Liver (tissue), 3 donors: Measurements from ENCODE around the gene NCK2.

ENCODE experiments used
- CTCF ChIP-seq: fragments of 150-350 bp; IDR thresholded peaks from 2 replicates; pipeline ENCODE4 v1.5.1; 2017; ENCODE audit warnings: improper control_type of control experiment, low read depth, low read length; ENCODE audit not compliant: missing input control
- JUND ChIP-seq, 2 donors: IDR thresholded peaks; 2 replicates each; pipeline ENCODE4 v1.6.1; 2016; ENCODE audit warnings: antibody characterized with exemption in 2 of 2
- TF ChIP-seq, protein P1 (sequence below): IDR thresholded peaks from 2 replicates; pipeline ENCODE4 v1.6.1; 2016; ENCODE audit warnings: antibody characterized with exemption
- donor health status: healthy.
- donor health status: healthy.

DNA sequence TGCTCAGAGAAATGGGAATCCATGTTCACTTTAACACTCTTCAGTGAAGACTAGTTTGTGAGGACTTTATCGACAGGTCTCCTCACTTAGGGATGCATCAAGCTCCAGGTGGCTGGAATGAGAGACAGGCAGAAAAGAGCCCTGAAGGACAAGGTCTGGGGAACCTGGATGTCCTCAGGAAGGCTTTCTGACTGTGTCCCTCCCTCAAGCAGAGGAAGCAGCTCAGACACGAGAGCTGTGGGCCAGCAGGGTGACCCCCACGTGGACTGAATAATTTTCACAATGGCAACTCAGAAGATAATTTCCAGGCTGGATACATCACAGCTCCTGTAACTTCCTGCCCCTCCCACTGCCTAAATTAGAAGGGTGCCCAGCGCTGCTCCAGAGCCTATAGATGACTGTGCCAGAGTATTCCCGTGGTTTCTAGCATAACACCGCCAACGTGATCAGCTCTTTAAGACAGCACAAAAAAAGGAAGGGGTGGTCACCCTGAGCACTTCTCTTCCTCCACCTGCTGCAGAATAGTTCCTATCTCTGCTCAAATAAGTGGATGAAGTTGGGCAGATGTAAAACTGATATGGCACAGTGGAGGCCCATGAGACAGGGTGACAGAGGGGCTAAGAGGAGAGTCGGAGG, 25.7 kb upstream of the NCK2 start:
- TF ChIP-seq CTCF (no peak), JUND (IDR thresholded peaks at IDR 0.05) (no peak)
- TF ChIP-seq, protein P1, sequence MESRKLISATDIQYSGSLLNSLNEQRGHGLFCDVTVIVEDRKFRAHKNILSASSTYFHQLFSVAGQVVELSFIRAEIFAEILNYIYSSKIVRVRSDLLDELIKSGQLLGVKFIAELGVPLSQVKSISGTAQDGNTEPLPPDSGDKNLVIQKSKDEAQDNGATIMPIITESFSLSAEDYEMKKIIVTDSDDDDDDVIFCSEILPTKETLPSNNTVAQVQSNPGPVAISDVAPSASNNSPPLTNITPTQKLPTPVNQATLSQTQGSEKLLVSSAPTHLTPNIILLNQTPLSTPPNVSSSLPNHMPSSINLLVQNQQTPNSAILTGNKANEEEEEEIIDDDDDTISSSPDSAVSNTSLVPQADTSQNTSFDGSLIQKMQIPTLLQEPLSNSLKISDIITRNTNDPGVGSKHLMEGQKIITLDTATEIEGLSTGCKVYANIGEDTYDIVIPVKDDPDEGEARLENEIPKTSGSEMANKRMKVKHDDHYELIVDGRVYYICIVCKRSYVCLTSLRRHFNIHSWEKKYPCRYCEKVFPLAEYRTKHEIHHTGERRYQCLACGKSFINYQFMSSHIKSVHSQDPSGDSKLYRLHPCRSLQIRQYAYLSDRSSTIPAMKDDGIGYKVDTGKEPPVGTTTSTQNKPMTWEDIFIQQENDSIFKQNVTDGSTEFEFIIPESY = no peak
